ENCODE results near the gene ZNF784. TPM values are rescaled to one million over a fixed set of nuclear protein-coding genes. Genes with fewer than 3 reads are reported as not detected.
A peak's percentile ranks its signal among the peaks of the same experiment; 100 is the strongest.

The ZNF784 gene
- total and polyA plus RNA-seq, 2 of the 8 experiments (the other 6 are each of a cell fraction or from before 2014, with no cell fraction given): 6.5 to 8.0 TPM

GRCh38 chr19:55660404-55660803 is 36.0 kb upstream of the ZNF784 start:
- no peak overlapping the region for H4K5ac ChIP-seq (ENCODE audit: insufficient read length, low read depth, low read length)
- H3K9me3 ChIP-seq (ENCODE audit: insufficient read depth in 2 of 2, low read depth in 1 of 2, low read length in 1 of 2): no peaks in the 10 kb centered on the region
- H3K27ac ChIP-seq (ENCODE audit: low read depth, low read length): no peak overlapping the region
- peaks cover 48 to 88% of the 10 kb centered on the region in 2 experiments for H3K79me2 ChIP-seq (ENCODE audit: control insufficient read depth in 1 of 2, insufficient read depth in 2 of 2, low read length in 2 of 2)
- H4K20me1 ChIP-seq (replicated peaks in 1 of 2; ENCODE audit: control insufficient read depth in 1 of 2, insufficient read depth in 2 of 2, low read length in 2 of 2): peaks cover 37 to 45% of the 10 kb centered on the region in 2 experiments
- no peak overlapping the region for H3K4ac ChIP-seq (replicated peaks; ENCODE audit: insufficient read length, low read depth, low read length)
- peaks cover 10% of the 10 kb centered on the region; the same call in 1 of the 2 replicates for H3K79me1 ChIP-seq (ENCODE audit: low read depth, low read length)
- no peak overlapping the region for H3K4me2 ChIP-seq (ENCODE audit: insufficient read depth in 1 of 2, low read depth in 2 of 2, low read length in 2 of 2)
- H2AK5ac ChIP-seq (ENCODE audit: low read depth, low read length): no peak overlapping the region
- H3K23ac ChIP-seq (ENCODE audit: insufficient read length): no peak overlapping the region
- DNase-seq (ENCODE audit: low read depth in 1 of 2, low spot score in 2 of 2): no peak
- 86% methylated on average over 6 of the region's 12 CpGs; no CpG with 5 or more reads in 1 of the 2 experiments for WGBS, 2 experiments (ENCODE audit: extremely low coverage in 1 of 2, insufficient coverage in 1 of 2, insufficient read length in 1 of 2, insufficient replicate concordance in 2 of 2, low coverage in 1 of 2, low lambda C conversion rate in 2 of 2, missing lambda C conversion rate in 1 of 2)
- peaks cover 11% of the 10 kb centered on the region for H3K23me2 ChIP-seq (ENCODE audit: low read depth, low read length)
- H2BK120ac ChIP-seq (replicated peaks; ENCODE audit: low read depth, low read length): no peak overlapping the region
- H2BK20ac ChIP-seq (ENCODE audit: low read length): no peak overlapping the region
- no peak overlapping the region for H3K56ac ChIP-seq (replicated peaks; ENCODE audit: insufficient read length, low read depth, low read length)
- no peak overlapping the region for H2BK15ac ChIP-seq (ENCODE audit: low read length)
- no peak overlapping the region for H3K14ac ChIP-seq (ENCODE audit: insufficient read length)
- H3K9ac ChIP-seq (replicated peaks in 1 of 4; ENCODE audit: extremely low read depth in 1 of 4, low read depth in 3 of 4, low read length in 3 of 4): no peak overlapping the region
- ChIA-PET CTCF (ENCODE audit: partially characterized antibody) (interaction anchor here (1.9 kb wide), 1 partner anchor 11 kb away, joined by 9 read pairs; no protein-coding TSS in a partner anchor), POLR2A (ENCODE audit: partially characterized antibody) (interaction anchor here (0.8 to 5.8 kb wide), 2 partner anchors 9 to 13 kb away, joined by 4 to 75 read pairs; partner anchors contain the start of gene CCDC106)
- no peak overlapping the region for H3K18ac ChIP-seq (ENCODE audit: extremely low read depth, low read length)
- H3K4me1 ChIP-seq (replicated peaks in 1 of 4; ENCODE audit: control insufficient read depth in 3 of 4, insufficient read depth in 4 of 4, low read length in 3 of 4): peaks cover 3 to 16% (median 10%) of the 10 kb centered on the region in 4 experiments; a peak in 6 of 7 replicates
- H4K91ac ChIP-seq (replicated peaks; ENCODE audit: insufficient read length, low read length): no peak overlapping the region
- no peaks in the 10 kb centered on the region for H3K27me3 ChIP-seq (replicated peaks in 1 of 4; ENCODE audit: control insufficient read depth in 3 of 4, extremely low read depth in 1 of 4, insufficient read depth in 3 of 4, low read length in 3 of 4)
- H3K4me3 ChIP-seq (ENCODE audit: extremely low read depth in 1 of 4, insufficient read depth in 2 of 4, low read depth in 3 of 4, low read length in 4 of 4): no peak overlapping the region
- peak overlapping the region; percentile 20; the same call in 1 of the 2 replicates for H4K8ac ChIP-seq (ENCODE audit: extremely low read depth, insufficient read depth, low read length)
- no peak overlapping the region for H2AFZ ChIP-seq (ENCODE audit: low read length)
- H2BK5ac ChIP-seq (ENCODE audit: low read depth, low read length): no peak overlapping the region
- H2BK12ac ChIP-seq (ENCODE audit: low read depth, low read length): no peak overlapping the region
- no peak for FAIRE-seq
- H3K36me3 ChIP-seq (ENCODE audit: control insufficient read depth in 2 of 4, insufficient read depth in 4 of 4, low read length in 3 of 4): peaks cover 29 to 50% (median 41%) of the 10 kb centered on the region in 4 experiments
- no peak for TF ChIP-seq TEAD4 (IDR thresholded peaks at IDR 0.05; ENCODE audit: low read depth, low read length)
- no peak for TF ChIP-seq ATF2 (IDR thresholded peaks at IDR 0.05; ENCODE audit: low read length)
- TF ChIP-seq HDAC2 (IDR thresholded peaks at IDR 0.05; ENCODE audit: borderline replicate concordance in 1 of 2, low read depth in 2 of 2, low read length in 2 of 2): no peak
- TF ChIP-seq CEBPB (IDR thresholded peaks at IDR 0.05; ENCODE audit: low read depth, low read length): no peak
- TF ChIP-seq EZH2 (IDR thresholded peaks at IDR 0.05; ENCODE audit: low read depth, low read length, severe bottlenecking): no peak
- no peak for TF ChIP-seq ATF3 (IDR thresholded peaks at IDR 0.05; ENCODE audit: insufficient read depth, low read depth, low read length)
- TF ChIP-seq JUN (IDR thresholded peaks at IDR 0.05; ENCODE audit: low read depth, low read length): no peak
- no peak for TF ChIP-seq CBX5 (IDR thresholded peaks at IDR 0.05; ENCODE audit: low read depth, low read length)
- no peak for TF ChIP-seq TCF12 (IDR thresholded peaks at IDR 0.05; ENCODE audit: low read depth, low read length)
